ENCODE results near the gene PPRC1.

GRCh38 chr10:102123223-102123622, 9.6 kb upstream of the PPRC1 start:
- no peak for TF ChIP-seq POLR2A (IDR thresholded peaks at IDR 0.05)
- TF ChIP-seq, protein P1, sequence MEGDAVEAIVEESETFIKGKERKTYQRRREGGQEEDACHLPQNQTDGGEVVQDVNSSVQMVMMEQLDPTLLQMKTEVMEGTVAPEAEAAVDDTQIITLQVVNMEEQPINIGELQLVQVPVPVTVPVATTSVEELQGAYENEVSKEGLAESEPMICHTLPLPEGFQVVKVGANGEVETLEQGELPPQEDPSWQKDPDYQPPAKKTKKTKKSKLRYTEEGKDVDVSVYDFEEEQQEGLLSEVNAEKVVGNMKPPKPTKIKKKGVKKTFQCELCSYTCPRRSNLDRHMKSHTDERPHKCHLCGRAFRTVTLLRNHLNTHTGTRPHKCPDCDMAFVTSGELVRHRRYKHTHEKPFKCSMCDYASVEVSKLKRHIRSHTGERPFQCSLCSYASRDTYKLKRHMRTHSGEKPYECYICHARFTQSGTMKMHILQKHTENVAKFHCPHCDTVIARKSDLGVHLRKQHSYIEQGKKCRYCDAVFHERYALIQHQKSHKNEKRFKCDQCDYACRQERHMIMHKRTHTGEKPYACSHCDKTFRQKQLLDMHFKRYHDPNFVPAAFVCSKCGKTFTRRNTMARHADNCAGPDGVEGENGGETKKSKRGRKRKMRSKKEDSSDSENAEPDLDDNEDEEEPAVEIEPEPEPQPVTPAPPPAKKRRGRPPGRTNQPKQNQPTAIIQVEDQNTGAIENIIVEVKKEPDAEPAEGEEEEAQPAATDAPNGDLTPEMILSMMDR (IDR thresholded peaks at IDR 0.05), result no peak

Data from adrenal gland (tissue), 5 donors.